T-helper 2 cell treated with Interferon-gamma antibody and Interleukin-4, amounts not matched to agents 5 μg/mL and 100 μg/mL, for 36 hours (primary cell): ENCODE measurements around the gene OSBPL10.
"Not testable (repeated sequence)": the region's sequence is repeated elsewhere in the genome, so short reads cannot be mapped to it uniquely, and the experiment has no call there.

Experiments used
- DNase-seq: peaks from one replicate; pipeline ENCODE4 v3.0.0; 2021; ENCODE audit warnings: low spot score
- H3K27ac Mint-ChIP-seq: one replicate; pipeline ENCODE4 v1.8.0; 2021; ENCODE audit warnings: mild to moderate bottlenecking, mixed read lengths
- H3K27me3 Mint-ChIP-seq: one replicate; pipeline ENCODE4 v1.8.0; 2021; ENCODE audit warnings: low read depth, mixed read lengths
- H3K36me3 Mint-ChIP-seq: one replicate; pipeline ENCODE4 v1.8.0; 2021; ENCODE audit warnings: low read depth, mixed read lengths
- H3K4me1 Mint-ChIP-seq: one replicate; pipeline ENCODE4 v1.8.0; 2021; ENCODE audit warnings: low read depth, mixed read lengths
- H3K4me3 Mint-ChIP-seq: one replicate; pipeline ENCODE4 v1.8.0; 2022; ENCODE audit warnings: mild to moderate bottlenecking, moderate library complexity, mixed read lengths
- H3K9me3 Mint-ChIP-seq: one replicate; pipeline ENCODE4 v1.8.0; 2021; ENCODE audit warnings: mixed read lengths

OSBPL10 gene

DNA sequence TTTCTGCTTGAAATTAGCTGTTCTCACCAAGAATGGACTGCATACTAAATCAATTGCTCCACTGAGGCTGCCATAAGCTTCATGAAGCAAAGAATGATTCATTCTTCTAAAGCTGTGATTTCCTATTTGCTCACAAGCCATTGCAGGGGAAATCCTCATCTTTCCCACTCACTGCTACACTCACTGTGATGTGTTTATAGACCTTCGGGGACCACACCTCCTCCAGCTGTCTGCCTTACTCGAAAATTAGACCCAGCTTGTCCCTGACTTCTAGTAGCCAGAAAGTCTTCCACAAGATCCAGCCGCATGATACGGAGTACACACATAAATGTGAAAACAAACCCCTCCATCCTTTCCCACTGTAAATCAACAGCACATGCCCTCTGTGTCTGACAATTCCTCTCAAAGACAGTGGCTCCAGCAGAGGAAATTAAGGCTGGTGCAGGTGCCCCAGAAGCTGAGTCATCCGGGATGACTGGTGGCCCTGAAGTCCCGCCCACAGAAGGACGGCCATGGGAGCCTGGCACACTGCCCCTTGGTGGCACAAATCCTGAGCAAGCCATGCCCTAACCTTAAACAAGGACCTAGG lies 276.4 kb downstream of the OSBPL10 start:
- Mint-ChIP-seq H3K4me1 (peaks cover 7% of the 10 kb centered on the region), H3K9me3 (no peaks in the 10 kb centered on the region), H3K4me3 (no peak overlapping the region), H3K36me3 (no peaks in the 10 kb centered on the region), H3K27ac (no peak overlapping the region), H3K27me3 (no peaks in the 10 kb centered on the region)
- DNase-seq: peak; percentile 22

DNA sequence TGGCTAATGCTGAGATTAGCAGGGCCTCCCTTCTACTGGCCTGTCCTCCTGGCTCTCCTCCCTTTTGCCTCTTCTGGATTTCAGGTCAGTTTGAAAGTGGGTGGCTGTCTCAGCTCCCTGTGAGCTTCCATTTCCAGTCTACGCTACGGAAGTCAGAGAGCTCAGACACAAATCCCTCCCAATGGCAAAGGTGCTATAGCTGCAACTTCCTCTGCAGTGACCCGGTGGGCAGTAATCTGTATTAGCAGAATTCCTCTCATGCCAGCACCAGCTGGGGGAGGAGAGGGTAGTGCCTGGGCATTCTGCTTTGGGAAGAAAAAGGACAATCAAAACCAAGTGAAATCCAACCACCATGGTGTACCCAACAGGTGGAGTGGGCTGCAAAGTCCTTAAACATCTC lies 276.9 kb downstream of the OSBPL10 start:
- Mint-ChIP-seq H3K27ac (no peak overlapping the region), H3K27me3 (no peaks in the 10 kb centered on the region), H3K36me3 (no peaks in the 10 kb centered on the region), H3K4me3 (no peak overlapping the region), H3K4me1 (peaks cover 7% of the 10 kb centered on the region), H3K9me3 (no peaks in the 10 kb centered on the region)
- DNase-seq: no peak

DNA sequence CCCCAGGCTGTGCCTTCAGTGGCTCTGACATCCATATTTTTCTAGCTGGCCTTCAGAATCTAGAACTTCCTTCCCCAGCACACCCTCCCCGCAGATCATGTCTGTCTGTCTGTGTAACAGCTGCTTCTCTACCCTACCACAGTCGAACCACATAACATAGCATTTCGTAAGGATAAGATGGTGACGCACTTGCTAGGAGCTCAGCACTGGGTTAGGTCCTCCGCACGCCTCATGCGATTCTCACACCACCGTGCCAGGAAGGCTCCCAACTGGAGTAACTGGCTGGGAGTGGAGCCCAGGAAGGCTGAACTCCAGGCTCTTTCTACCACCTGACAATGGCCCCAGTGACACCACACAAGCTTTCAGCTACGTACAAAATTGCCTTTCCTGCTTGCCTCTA lies 279.8 kb downstream of the OSBPL10 start:
- H3K27ac Mint-ChIP-seq: no peak overlapping the region
- DNase-seq: no peak

DNA sequence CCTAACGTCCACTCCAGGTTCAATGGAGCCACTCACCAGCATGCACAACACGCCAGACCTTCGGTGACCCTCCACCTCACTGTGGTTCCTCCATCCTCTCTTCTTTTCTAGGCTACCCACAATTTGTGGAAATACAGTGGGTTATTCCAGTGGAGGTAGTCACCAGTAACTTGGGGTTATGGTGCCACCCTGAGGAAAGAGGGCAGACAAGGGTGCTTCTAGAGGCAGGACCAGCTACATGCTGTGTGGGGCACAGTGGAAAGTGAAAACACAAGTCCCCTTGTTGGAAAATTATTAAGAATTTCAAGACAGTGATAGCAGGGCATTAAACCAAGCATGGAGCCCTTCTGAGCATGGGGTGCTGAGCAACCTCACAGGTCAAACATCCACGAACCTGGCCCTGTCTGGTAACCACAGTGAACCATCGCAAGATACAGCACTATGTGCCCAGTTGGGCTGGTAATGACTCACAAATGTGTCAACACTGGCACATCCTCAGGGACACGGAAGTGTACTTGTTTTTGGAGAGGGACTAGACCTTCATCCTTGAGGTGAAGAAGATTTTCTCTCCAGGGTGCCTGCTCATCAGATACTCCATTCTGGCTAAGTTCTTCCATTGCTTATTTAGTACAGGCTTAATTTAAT lies 281.6 kb downstream of the OSBPL10 start:
- no peak for DNase-seq
- H3K9me3 Mint-ChIP-seq: peaks cover 3% of the 10 kb centered on the region
- H3K4me1 Mint-ChIP-seq: no peaks in the 10 kb centered on the region
- H3K27ac Mint-ChIP-seq: no peak overlapping the region
- no peak overlapping the region for H3K4me3 Mint-ChIP-seq
- H3K36me3 Mint-ChIP-seq: no peaks in the 10 kb centered on the region
- H3K27me3 Mint-ChIP-seq: no peaks in the 10 kb centered on the region

More for the DNA sequence above, 279.8 kb downstream of the OSBPL10 start:
- peaks cover 7% of the 10 kb centered on the region for H3K4me1 Mint-ChIP-seq
- H3K36me3 Mint-ChIP-seq: no peaks in the 10 kb centered on the region
- H3K27me3 Mint-ChIP-seq: no peaks in the 10 kb centered on the region
- H3K4me3 Mint-ChIP-seq: no peak overlapping the region
- H3K9me3 Mint-ChIP-seq: peaks cover 3% of the 10 kb centered on the region

DNA sequence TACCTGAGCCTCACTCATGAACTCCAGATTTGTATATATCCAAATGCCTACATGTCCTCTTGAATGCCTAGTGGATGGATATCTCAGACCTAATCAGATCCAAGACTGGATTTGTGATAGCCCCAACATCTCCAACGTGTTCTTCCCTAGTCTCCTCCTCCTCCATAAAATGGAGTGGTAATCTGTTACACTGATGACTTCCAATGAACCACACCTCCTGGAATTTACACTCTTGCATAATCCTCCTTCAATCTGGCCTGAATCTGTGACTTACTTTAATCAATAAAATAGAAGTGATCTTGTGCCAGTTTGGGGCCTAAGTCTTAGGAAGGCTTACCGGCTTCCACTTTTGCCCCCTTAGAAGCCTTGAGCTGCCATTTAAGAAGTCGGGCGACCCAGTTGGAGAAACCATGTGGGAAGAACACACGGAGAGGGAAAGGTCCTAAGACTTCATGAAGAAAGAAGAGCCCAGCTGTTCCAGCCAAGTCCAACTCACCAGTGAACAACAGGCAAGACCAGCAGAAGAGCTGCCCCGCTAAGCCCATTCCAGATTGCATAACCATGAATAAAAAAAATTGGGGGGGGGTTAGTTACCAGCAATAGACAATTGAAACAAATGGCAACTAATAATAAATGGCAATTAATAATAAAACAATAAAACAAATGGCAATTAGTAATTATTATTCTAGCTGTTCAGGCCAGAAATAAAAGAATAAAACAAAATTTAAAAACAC lies 284.1 kb downstream of the OSBPL10 start:
- H3K36me3 Mint-ChIP-seq: no peaks in the 10 kb centered on the region
- H3K27ac Mint-ChIP-seq: no peak overlapping the region
- peaks cover 3% of the 10 kb centered on the region for H3K9me3 Mint-ChIP-seq
- DNase-seq: no peak
- no peak overlapping the region for H3K4me3 Mint-ChIP-seq
- no peaks in the 10 kb centered on the region for H3K27me3 Mint-ChIP-seq
- H3K4me1 Mint-ChIP-seq: no peaks in the 10 kb centered on the region

DNA sequence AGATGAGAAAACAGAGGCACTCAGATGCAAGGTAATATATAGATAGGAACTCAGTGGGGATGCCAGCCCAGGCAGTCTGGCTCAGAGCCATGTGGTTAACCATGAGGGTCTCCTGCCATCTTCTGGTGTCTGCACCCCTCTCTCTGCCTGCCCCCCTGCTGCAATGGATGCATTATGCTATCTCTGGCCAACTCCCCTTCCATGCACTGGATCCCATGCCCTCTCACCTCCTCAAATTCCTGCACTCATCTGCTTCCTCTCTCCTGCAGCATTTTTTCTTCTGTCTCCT lies 285.1 kb downstream of the OSBPL10 start:
- Mint-ChIP-seq H3K4me1 (no peaks in the 10 kb centered on the region), H3K9me3 (peaks cover 3% of the 10 kb centered on the region), H3K27ac (no peak overlapping the region), H3K36me3 (no peaks in the 10 kb centered on the region), H3K4me3 (no peak overlapping the region), H3K27me3 (no peaks in the 10 kb centered on the region)
- DNase-seq: no peak

DNA sequence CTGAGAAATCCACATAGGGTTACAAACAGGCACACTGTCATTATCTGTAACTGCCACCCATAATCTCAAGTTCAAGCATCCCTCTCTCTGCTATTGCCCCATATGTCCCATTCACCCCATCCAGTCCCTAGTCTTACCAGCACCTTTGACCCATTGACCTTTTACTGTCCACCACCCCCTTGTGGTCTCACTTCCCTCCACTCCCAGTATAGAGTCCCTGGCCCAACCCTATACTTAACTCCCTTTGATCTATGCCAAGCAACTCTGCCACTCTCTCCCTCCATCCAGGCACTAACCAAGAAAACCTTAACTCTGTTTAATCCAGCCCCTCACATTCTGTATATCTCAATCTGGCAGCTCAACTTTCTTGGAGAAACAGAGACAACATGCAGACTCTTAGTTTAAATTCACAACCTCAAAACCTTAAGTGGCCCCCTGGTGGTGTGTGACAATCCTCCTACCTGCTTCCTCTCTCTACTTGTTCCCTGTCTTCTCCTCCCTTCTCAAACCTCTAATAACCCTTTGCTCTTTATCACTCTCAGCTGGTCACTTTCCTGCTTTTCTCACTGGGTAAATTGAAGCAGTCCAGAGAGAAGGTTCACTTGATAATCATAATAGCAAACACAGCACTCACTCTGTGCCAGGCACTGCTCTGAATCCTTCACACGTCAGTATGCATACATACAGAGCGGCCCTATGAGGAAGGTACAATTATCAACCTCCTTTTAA lies 285.6 kb downstream of the OSBPL10 start:
- DNase-seq: no peak
- no peaks in the 10 kb centered on the region for H3K36me3 Mint-ChIP-seq

DNA sequence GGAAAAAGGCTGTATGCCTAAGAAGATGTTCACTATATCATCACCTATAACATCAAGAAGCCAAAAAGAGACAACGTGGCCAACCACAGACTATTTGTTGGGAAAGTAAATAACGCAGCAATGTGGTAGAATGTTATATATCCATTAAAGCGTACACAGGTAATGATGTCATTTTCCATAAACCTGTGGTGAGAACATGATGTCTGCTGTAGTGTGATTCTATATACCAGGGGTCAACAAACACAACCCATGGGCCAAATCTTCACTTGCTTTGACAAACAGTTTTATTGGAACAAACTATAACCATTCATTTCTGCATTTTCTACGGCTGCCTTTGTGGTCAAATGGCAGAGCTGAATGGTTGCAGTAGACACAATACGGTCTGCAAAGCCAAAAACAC lies 287.7 kb downstream of the OSBPL10 start:
- Mint-ChIP-seq H3K4me1 (no peaks in the 10 kb centered on the region), H3K9me3 (peaks cover 12% of the 10 kb centered on the region), H3K36me3 (peaks cover 5% of the 10 kb centered on the region), H3K27ac (no peak overlapping the region), H3K4me3 (no peak overlapping the region), H3K27me3 (no peaks in the 10 kb centered on the region)
- DNase-seq: no peak

More for the DNA sequence above, 285.6 kb downstream of the OSBPL10 start:
- Mint-ChIP-seq H3K27me3 (no peaks in the 10 kb centered on the region), H3K4me3 (no peak overlapping the region), H3K4me1 (no peaks in the 10 kb centered on the region), H3K27ac (no peak overlapping the region), H3K9me3 (peaks cover 3% of the 10 kb centered on the region)

DNA sequence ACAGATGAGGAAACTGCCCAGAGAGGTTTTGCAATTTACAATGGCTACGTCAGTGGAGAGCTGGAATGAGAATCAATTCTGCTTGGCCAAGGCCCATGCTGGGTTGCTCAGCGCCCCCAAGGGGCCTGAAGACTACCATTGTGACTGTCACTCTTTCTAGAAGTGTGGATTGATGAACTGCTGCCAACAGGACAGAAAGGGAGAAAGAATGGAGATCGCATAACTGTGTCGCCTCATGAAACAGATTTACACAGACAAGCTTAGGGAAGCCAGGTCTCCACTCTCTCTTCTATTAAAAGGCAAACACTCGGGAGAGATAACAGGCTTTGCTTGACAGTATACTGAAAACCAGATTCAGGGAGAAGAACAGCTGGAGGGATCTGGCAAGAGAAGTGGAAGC lies 288.3 kb downstream of the OSBPL10 start:
- Mint-ChIP-seq H3K36me3 (peaks cover 5% of the 10 kb centered on the region), H3K27ac (no peak overlapping the region), H3K27me3 (no peaks in the 10 kb centered on the region), H3K4me3 (no peak overlapping the region), H3K4me1 (no peaks in the 10 kb centered on the region), H3K9me3 (peaks cover 12% of the 10 kb centered on the region)
- DNase-seq: no peak

DNA sequence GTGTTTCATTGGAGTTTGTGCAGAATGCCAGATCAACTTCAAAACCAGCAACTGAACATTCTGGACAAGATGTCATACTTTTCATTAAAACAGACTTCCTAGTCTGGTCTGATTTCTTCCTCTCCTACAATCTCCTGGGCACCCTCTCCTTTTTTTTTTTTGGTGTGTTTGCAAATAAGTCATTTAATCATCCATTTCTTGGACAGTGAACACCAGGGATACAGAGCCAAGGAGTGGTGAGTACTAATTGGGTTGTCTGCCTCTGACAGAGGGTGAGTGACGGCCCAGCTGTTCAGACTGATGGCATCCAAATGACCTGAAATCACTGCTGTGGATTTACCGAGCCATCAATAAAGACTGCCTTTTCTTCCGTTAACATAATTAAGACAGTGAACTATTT lies 290.3 kb downstream of the OSBPL10 start:
- Mint-ChIP-seq H3K9me3 (peaks cover 12% of the 10 kb centered on the region), H3K27me3 (no peaks in the 10 kb centered on the region), H3K4me3 (no peak overlapping the region), H3K4me1 (no peaks in the 10 kb centered on the region), H3K36me3 (peaks cover 5% of the 10 kb centered on the region), H3K27ac (no peak overlapping the region)
- no peak for DNase-seq

DNA sequence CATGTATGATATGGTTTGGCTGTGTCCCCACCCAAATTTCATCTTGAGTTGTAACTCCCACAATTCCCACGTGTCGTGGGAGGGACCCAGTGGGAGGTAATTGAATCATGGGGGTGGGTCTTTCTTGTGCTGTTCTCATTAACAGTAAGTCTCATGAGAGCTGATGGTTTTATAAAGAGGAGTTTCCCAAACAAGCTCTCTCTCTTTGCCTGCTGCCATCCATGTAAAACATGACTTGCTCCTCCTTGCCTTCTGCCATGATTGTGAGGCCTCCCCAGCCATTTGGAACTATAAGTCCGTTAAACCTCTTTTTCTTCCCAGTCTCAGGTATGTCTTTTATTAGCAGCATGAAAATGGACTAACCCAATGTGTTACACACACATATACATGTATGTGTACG lies 291.5 kb downstream of the OSBPL10 start:
- H3K36me3 Mint-ChIP-seq, H3K27ac Mint-ChIP-seq: not testable (repeated sequence)
- H3K9me3 Mint-ChIP-seq: peaks cover 12% of the 10 kb centered on the region

DNA sequence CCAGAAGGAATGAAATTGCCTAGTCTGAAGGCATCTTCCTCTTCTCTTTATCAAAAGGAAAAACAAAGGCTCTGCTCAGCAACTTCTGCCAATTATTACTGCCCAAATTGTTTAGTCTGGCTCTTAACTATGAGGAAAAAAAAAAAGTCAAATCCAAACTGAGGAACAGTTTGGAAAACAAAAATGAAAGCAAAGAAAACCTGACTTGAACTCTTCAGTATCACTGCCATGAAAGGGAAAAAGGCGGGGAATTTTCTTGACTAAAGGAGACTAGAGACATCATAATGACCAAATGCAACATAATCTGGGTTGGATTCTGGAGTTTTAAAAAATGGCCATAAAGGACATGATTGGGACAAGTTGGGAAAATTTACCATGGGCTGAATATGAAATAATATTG lies 292.1 kb downstream of the OSBPL10 start:
- peaks cover 12% of the 10 kb centered on the region for H3K9me3 Mint-ChIP-seq
- no peak overlapping the region for H3K4me3 Mint-ChIP-seq
- H3K36me3 Mint-ChIP-seq: peaks cover 5% of the 10 kb centered on the region
- H3K27ac Mint-ChIP-seq: no peak overlapping the region
- H3K4me1 Mint-ChIP-seq: no peaks in the 10 kb centered on the region
- no peaks in the 10 kb centered on the region for H3K27me3 Mint-ChIP-seq
- DNase-seq: no peak

More for the DNA sequence above, 291.5 kb downstream of the OSBPL10 start:
- not testable (repeated sequence) for DNase-seq, H3K27me3 Mint-ChIP-seq, H3K4me1 Mint-ChIP-seq, H3K4me3 Mint-ChIP-seq

DNA sequence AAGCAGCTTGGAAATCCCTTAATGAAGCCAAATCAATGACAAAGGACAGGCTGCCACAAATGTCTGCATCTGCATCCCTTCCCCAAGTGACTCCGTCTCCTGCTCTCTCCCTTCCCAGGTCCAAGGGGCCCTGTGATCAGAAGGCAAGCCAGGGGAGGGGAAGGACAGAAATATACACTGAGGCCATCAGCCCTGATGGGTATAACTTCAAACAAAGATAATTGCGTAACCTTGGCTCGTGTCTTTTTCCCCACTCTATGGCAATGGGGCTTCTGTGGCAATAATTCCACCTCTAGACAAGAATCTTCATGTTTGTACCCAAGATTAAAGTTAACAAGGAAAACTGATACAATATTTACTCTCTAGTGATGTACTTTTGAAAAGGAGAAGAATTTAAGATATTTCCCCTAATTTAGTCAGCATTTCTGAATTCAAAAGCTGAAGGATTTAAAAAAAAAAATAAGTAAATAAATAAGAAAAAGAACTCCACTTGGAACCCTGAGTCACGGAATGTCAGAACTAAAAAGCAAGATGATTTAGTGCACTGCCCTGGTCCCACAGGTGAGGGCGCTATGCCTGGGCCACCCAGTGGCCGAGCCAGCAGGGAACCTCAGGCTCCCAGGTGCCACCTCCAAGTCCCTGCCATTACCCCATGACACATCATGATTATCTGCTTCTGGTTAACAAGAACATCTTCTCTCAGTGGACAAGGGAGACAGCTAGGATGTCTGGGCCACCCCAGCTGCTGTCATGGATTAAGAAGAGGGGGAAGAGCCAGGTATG lies 293.9 kb downstream of the OSBPL10 start:
- Mint-ChIP-seq H3K27me3 (no peaks in the 10 kb centered on the region), H3K36me3 (peaks cover 5% of the 10 kb centered on the region), H3K4me3 (no peak overlapping the region), H3K4me1 (no peaks in the 10 kb centered on the region), H3K27ac (no peak overlapping the region), H3K9me3 (peaks cover 12% of the 10 kb centered on the region)
- DNase-seq: no peak
